ENCODE results near the gene ART5.

ART5 gene

DNA sequence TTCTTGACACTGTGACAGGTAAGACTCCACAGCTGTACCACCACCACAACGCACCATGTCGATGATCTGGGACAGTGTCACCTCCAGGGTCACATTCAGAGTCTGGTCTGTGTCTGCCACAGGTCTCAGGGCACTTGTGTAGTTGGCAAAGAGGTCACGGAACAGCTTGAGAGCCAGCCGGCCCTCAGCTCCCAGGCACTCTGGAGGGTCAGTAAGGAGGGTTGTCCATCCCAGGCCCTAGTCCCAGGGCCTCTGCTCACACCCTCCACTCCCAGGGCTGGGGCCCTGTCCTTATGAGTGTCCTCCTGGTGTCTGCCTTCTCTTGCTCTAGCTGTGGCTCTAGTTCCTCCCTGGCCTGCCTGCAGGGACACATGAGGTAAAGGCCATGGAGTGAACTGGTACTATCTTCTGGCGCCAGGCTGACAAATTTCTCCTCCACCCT, 28.0 kb upstream of the ART5 start:
- FAIRE-seq: no peak
- no peak for TF ChIP-seq SPI1 (IDR thresholded peaks at IDR 0.05; ENCODE audit: low read depth, low read length)
- TF ChIP-seq POLR2AphosphoS5 (IDR thresholded peaks at IDR 0.05; ENCODE audit: low read depth, low read length): no peak
- no peak for TF ChIP-seq POLR2A (IDR thresholded peaks at IDR 0.05; ENCODE audit: low read depth, low read length)
- no peak for TF ChIP-seq POU2F2 (IDR thresholded peaks at IDR 0.05; ENCODE audit: low read depth, low read length)
- no peak for TF ChIP-seq TAF1 (IDR thresholded peaks at IDR 0.05; ENCODE audit: low read depth, low read length)
- no peak for TF ChIP-seq PAX5 (IDR thresholded peaks at IDR 0.05; ENCODE audit: insufficient read depth, low read length, severe bottlenecking)
- no peak for DNase-seq (ENCODE audit: insufficient read length, low spot score)

- TF ChIP-seq POLR2A (IDR thresholded peaks at IDR 0.05; ENCODE audit: low read depth, low read length): no peak
- no peak for TF ChIP-seq PAX5 (IDR thresholded peaks at IDR 0.05; ENCODE audit: insufficient read depth, low read length, severe bottlenecking)
- no peak for TF ChIP-seq TAF1 (IDR thresholded peaks at IDR 0.05; ENCODE audit: low read depth, low read length)
- no peak for TF ChIP-seq POU2F2 (IDR thresholded peaks at IDR 0.05; ENCODE audit: low read depth, low read length)
- TF ChIP-seq SPI1 (IDR thresholded peaks at IDR 0.05; ENCODE audit: low read depth, low read length): no peak
- TF ChIP-seq POLR2AphosphoS5 (IDR thresholded peaks at IDR 0.05; ENCODE audit: low read depth, low read length): no peak
- FAIRE-seq: no peak
These were observed 27.3 kb upstream of the ART5 start for GRCh38 chr11:3669128-3669527.

GRCh38 chr11:3667149-3668035, 25.6 kb upstream of the ART5 start:
- TF ChIP-seq TAF1 (IDR thresholded peaks at IDR 0.05; ENCODE audit: low read depth, low read length): no peak
- TF ChIP-seq POU2F2 (IDR thresholded peaks at IDR 0.05; ENCODE audit: low read depth, low read length): no peak
- TF ChIP-seq POLR2AphosphoS5 (IDR thresholded peaks at IDR 0.05; ENCODE audit: low read depth, low read length): no peak
- TF ChIP-seq PAX5 (IDR thresholded peaks at IDR 0.05; ENCODE audit: insufficient read depth, low read length, severe bottlenecking): no peak
- TF ChIP-seq POLR2A (IDR thresholded peaks at IDR 0.05; ENCODE audit: low read depth, low read length): no peak
- TF ChIP-seq SPI1 (IDR thresholded peaks at IDR 0.05; ENCODE audit: low read depth, low read length): no peak
- FAIRE-seq (no peak), DNase-seq (ENCODE audit: insufficient read length, low spot score) (no peak)

More at GRCh38 chr11:3669128-3669527, 27.3 kb upstream of the ART5 start:
- no peak for DNase-seq (ENCODE audit: insufficient read length, low spot score)

DNA sequence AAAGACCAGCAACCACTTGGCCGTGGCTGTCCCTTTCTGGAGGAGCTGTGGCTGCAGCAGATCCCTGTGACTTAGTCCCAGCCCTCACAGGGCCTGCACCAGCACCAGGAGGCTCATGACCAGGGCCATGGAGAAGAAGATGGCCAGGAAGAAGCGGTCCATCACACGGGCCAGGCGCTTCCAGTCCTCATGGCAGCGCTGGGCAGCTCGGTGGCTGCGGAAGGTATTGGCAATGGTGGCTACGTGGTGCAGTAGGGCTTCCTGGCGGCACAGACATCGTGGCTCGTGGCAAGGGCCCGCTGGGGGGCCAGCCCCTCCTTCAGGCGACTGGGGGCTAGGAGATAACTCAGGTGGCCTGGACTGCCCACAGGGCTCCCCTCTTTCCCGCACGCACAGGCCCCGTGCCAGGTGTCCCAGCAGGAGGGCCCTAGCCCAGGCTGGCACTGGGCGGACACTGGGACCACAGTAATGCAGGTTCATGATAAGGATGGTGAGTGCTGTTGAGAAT, 24.3 kb upstream of the ART5 start:
- no peak for FAIRE-seq
- TF ChIP-seq POLR2AphosphoS5 (IDR thresholded peaks at IDR 0.05; ENCODE audit: low read depth, low read length) (no peak), TAF1 (IDR thresholded peaks at IDR 0.05; ENCODE audit: low read depth, low read length) (no peak), PAX5 (IDR thresholded peaks at IDR 0.05; ENCODE audit: insufficient read depth, low read length, severe bottlenecking) (no peak), POLR2A (IDR thresholded peaks at IDR 0.05; ENCODE audit: low read depth, low read length) (no peak), POU2F2 (IDR thresholded peaks at IDR 0.05; ENCODE audit: low read depth, low read length) (no peak), SPI1 (IDR thresholded peaks at IDR 0.05; ENCODE audit: low read depth, low read length) (no peak)
- no peak for DNase-seq (ENCODE audit: insufficient read length, low spot score)

- TF ChIP-seq POU2F2 (IDR thresholded peaks at IDR 0.05; ENCODE audit: low read depth, low read length) (no peak), POLR2AphosphoS5 (IDR thresholded peaks at IDR 0.05; ENCODE audit: low read depth, low read length) (no peak), PAX5 (IDR thresholded peaks at IDR 0.05; ENCODE audit: insufficient read depth, low read length, severe bottlenecking) (no peak), SPI1 (IDR thresholded peaks at IDR 0.05; ENCODE audit: low read depth, low read length) (no peak), POLR2A (IDR thresholded peaks at IDR 0.05; ENCODE audit: low read depth, low read length) (no peak), TAF1 (IDR thresholded peaks at IDR 0.05; ENCODE audit: low read depth, low read length) (no peak)
- DNase-seq (ENCODE audit: insufficient read length, low spot score): no peak
- FAIRE-seq: no peak
These were observed 23.7 kb upstream of the ART5 start for GRCh38 chr11:3665336-3666022.

- DNase-seq (ENCODE audit: insufficient read length, low spot score) (no peak), FAIRE-seq (no peak)
- TF ChIP-seq PAX5 (IDR thresholded peaks at IDR 0.05; ENCODE audit: insufficient read depth, low read length, severe bottlenecking): no peak
- TF ChIP-seq SPI1 (IDR thresholded peaks at IDR 0.05; ENCODE audit: low read depth, low read length): no peak
- TF ChIP-seq POLR2AphosphoS5 (IDR thresholded peaks at IDR 0.05; ENCODE audit: low read depth, low read length): no peak
- TF ChIP-seq POLR2A (IDR thresholded peaks at IDR 0.05; ENCODE audit: low read depth, low read length): no peak
- TF ChIP-seq TAF1 (IDR thresholded peaks at IDR 0.05; ENCODE audit: low read depth, low read length): no peak
- no peak for TF ChIP-seq POU2F2 (IDR thresholded peaks at IDR 0.05; ENCODE audit: low read depth, low read length)
These were observed 22.3 kb upstream of the ART5 start for GRCh38 chr11:3664032-3664630.

DNA sequence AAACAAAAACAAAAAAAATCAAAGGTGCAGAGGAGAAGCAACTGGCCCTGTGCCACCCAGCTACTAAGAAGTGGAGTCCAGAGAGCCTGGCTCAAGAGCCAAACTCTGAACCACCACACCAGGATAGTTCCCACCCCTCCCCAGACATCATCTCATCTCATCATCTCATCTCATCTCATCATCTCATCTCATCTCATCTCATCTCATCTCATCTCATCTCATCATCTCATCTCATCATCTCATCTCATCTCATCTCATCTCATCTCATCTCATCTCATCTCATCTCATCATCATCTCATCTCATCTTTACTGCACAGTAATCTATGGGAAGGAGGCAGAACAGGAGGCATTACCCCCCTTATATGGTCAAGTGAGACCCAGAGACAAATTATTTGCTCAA, 21.1 kb upstream of the ART5 start:
- DNase-seq (ENCODE audit: insufficient read length, low spot score): no peak
- FAIRE-seq: no peak
- TF ChIP-seq POU2F2 (IDR thresholded peaks at IDR 0.05; ENCODE audit: low read depth, low read length): no peak
- TF ChIP-seq POLR2A (IDR thresholded peaks at IDR 0.05; ENCODE audit: low read depth, low read length): no peak
- TF ChIP-seq POLR2AphosphoS5 (IDR thresholded peaks at IDR 0.05; ENCODE audit: low read depth, low read length): no peak
- TF ChIP-seq PAX5 (IDR thresholded peaks at IDR 0.05; ENCODE audit: insufficient read depth, low read length, severe bottlenecking): no peak
- no peak for TF ChIP-seq SPI1 (IDR thresholded peaks at IDR 0.05; ENCODE audit: low read depth, low read length)
- TF ChIP-seq TAF1 (IDR thresholded peaks at IDR 0.05; ENCODE audit: low read depth, low read length): no peak

DNA sequence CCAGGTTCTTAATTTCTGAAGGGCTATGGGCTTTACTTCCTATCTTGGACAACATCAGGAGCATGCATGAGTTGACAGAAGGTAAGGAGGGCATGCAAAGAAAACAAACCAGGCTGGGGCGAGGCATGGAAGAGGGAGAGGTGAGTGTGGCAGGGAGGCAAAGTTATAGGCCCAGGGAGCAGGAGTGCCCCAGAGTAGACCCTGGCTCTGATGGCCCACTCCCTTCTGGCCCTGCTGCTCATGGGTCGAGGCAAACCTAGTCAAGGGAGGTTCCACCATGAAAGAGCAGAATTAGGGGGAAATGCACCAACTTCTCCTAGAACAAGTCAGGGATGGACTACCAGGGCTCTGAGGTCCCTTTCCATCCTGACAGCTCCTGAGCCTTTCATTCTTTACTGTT, 19.2 kb upstream of the ART5 start:
- TF ChIP-seq POU2F2 (IDR thresholded peaks at IDR 0.05; ENCODE audit: low read depth, low read length) (no peak), TAF1 (IDR thresholded peaks at IDR 0.05; ENCODE audit: low read depth, low read length) (no peak), POLR2A (IDR thresholded peaks at IDR 0.05; ENCODE audit: low read depth, low read length) (no peak), SPI1 (IDR thresholded peaks at IDR 0.05; ENCODE audit: low read depth, low read length) (no peak), PAX5 (IDR thresholded peaks at IDR 0.05; ENCODE audit: insufficient read depth, low read length, severe bottlenecking) (no peak), POLR2AphosphoS5 (IDR thresholded peaks at IDR 0.05; ENCODE audit: low read depth, low read length) (no peak)
- no peak for DNase-seq (ENCODE audit: insufficient read length, low spot score)
- FAIRE-seq: no peak
